SK-N-MC (cell line): ENCODE data around the gene KLHL26.

ENCODE experiments used
- DNase-seq: peaks from one replicate; pipeline ENCODE4 v3.0.0-alpha.2; 2011; ENCODE audit warnings: low read depth, low spot score
- H3K27ac ChIP-seq: fragments of 200-600 bp; sonication (generic); 2 replicates; pipeline ENCODE4 v1.5.1; 2016; ENCODE audit warnings: mixed run types
- H3K36me3 ChIP-seq: fragments of 200-600 bp; sonication (generic); 2 replicates; pipeline ENCODE4 v1.6.1; 2017; ENCODE audit warnings: antibody characterized with exemption, low read length, mixed read lengths; ENCODE audit not compliant: insufficient read depth
- H3K4me3 ChIP-seq: fragments of 200-600 bp; sonication (generic); 2 replicates; pipeline ENCODE4 v1.5.1; 2016
- H3K9ac ChIP-seq: fragments of 200-600 bp; sonication (generic); 2 replicates; pipeline ENCODE4 v1.8.0; 2017; ENCODE audit warnings: mixed run types, mixed read lengths; ENCODE audit not compliant: insufficient read length
- H3K9me3 ChIP-seq: fragments of 200-600 bp; sonication (generic); 2 replicates; pipeline ENCODE4 v1.6.1; 2017; ENCODE audit warnings: low read depth, mild to moderate bottlenecking, antibody characterized with exemption, low read length, moderate library complexity, mixed read lengths
- EZH2 ChIP-seq: fragments of 200-600 bp; sonication (generic); IDR thresholded peaks from one replicate; pipeline ENCODE4 v1.6.1; 2017; ENCODE audit warnings: antibody characterized with exemption
- FOXP2 ChIP-seq: optimal IDR thresholded peaks from 2 replicates; pipeline ENCODE3; 2011; ENCODE audit warnings: mild to moderate bottlenecking, moderate library complexity; ENCODE audit not compliant: insufficient read depth; ENCODE audit errors: extremely low read length, control extremely low read depth
- POLR2AphosphoS5 ChIP-seq: IDR thresholded peaks from 2 replicates; pipeline ENCODE4 v1.6.1; 2012; ENCODE audit warnings: mild to moderate bottlenecking, low read depth, low read length, borderline replicate concordance

Gene KLHL26

DNA sequence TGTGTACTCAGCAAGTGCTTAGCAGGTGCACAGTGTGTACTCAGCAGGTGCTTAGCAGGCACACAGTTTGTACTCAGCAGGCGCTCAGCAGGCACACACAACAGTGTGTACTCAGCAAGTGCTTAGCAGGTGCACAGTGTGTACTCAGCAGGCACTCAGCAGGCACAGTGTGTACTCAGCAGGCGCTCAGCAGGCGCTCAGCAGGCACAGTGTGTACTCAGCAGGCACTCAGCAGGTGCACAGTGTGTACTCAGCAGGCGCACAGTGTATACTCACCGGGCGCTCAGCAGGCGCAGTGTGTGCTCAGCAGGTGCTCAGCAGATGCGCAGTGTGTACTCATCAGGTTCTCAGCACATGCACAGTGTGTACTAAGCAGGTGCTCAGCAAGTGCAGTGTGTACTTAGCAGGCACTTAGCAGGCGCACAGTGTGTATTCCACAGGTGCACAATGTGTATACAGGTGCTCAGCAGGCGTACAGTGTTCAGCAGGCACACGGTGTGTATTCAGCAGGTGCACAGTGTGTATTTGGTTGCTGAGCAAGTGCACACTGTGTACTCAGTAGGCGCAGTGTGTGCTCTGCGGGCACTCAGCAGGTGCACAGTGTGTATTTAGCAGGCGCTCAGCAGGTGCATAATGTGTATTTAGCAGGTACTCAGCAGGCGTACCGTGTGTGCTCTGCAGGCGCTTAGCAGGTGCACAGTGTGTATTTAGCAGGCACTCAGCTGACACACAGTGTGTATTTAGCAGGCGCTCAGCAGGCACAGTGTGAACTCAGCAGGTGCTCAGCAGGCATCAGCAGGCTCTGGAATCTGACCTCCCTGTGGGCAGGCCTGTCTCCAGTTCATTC is 61.7 kb downstream of the KLHL26 start:
- H3K27ac ChIP-seq = no peak overlapping the region
- no peak for TF ChIP-seq POLR2AphosphoS5
- no peak for TF ChIP-seq EZH2
- no peak for TF ChIP-seq FOXP2

GRCh38 chr19:18699403-18700054 is 62.7 kb downstream of the KLHL26 start:
- Histone ChIP-seq H3K27ac (no peak overlapping the region), H3K9ac (no peak overlapping the region), H3K9me3 (no peaks in the 10 kb centered on the region), H3K36me3 (no peaks in the 10 kb centered on the region), H3K4me3 (no peak overlapping the region)
- DNase-seq = no peak
- TF ChIP-seq POLR2AphosphoS5 (no peak), FOXP2 (no peak), EZH2 (no peak)

More for the DNA sequence above, 61.7 kb downstream of the KLHL26 start:
- H3K9me3 ChIP-seq = no peaks in the 10 kb centered on the region
- H3K9ac ChIP-seq = no peak overlapping the region
- DNase-seq = no peak
- no peak overlapping the region for H3K4me3 ChIP-seq
- no peaks in the 10 kb centered on the region for H3K36me3 ChIP-seq

GRCh38 chr19:18700501-18701249 is 63.8 kb downstream of the KLHL26 start:
- Histone ChIP-seq H3K9me3 (no peaks in the 10 kb centered on the region), H3K9ac (no peak overlapping the region), H3K4me3 (peak overlapping the region; percentile 71), H3K27ac (no peak overlapping the region), H3K36me3 (no peaks in the 10 kb centered on the region)
- no peak for TF ChIP-seq EZH2
- TF ChIP-seq FOXP2 = no peak
- TF ChIP-seq POLR2AphosphoS5 = no peak
- no peak for DNase-seq

DNA sequence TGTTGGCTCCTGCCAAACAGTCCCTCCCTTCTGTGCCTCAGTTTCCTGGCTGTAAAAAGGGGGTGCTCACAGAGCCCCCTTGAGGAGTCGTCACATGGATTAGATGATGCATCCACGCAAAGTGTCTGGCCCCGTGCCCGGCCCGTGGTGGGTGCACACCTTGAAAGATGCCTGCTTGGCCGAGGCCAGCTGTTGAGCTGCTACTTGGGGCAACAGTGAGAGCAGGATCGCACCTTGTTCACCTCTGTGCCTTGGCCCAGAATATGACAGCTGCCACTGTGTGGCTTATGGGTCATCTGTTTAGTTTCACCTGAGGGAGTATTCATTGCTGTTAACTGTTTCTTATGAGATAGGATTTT is 64.4 kb downstream of the KLHL26 start:
- TF ChIP-seq POLR2AphosphoS5 (no peak), EZH2 (no peak), FOXP2 (no peak)
- Histone ChIP-seq H3K9me3 (no peaks in the 10 kb centered on the region), H3K36me3 (no peaks in the 10 kb centered on the region), H3K4me3 (peak overlapping the region; percentile 71), H3K27ac (no peak overlapping the region), H3K9ac (no peak overlapping the region)
- DNase-seq = no peak

GRCh38 chr19:18704054-18704453 is 67.2 kb downstream of the KLHL26 start:
- Histone ChIP-seq H3K27ac (no peak overlapping the region), H3K9ac (no peak overlapping the region), H3K9me3 (no peaks in the 10 kb centered on the region), H3K4me3 (no peak overlapping the region), H3K36me3 (no peaks in the 10 kb centered on the region)
- no peak for DNase-seq
- TF ChIP-seq EZH2 = no peak
- TF ChIP-seq POLR2AphosphoS5 = no peak
- no peak for TF ChIP-seq FOXP2

DNA sequence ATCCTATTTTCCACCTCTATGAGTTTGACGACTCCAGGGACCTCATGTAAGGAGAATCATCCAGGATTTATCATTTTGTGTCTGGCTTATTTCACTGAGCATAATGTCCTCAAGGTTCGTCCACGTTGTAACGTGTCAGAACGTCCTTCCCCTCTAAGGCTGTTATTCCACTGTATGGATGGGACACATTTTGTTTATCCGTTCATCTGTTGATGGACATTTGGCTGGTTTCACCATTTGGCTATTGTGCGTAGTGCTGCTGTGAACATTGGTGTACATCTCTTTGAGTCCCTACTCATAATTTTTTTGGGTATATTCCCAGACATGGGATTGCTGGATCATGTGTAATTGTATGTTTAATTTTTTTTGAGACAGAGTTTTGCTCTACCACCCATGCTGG is 68.1 kb downstream of the KLHL26 start:
- Histone ChIP-seq H3K9me3 (no peaks in the 10 kb centered on the region), H3K27ac (no peak overlapping the region), H3K4me3 (no peak overlapping the region), H3K36me3 (no peaks in the 10 kb centered on the region), H3K9ac (no peak overlapping the region)
- TF ChIP-seq POLR2AphosphoS5 = no peak
- DNase-seq = no peak

GRCh38 chr19:18708452-18709231 is 71.8 kb downstream of the KLHL26 start:
- no peak for TF ChIP-seq POLR2AphosphoS5
- TF ChIP-seq EZH2 = no peak
- TF ChIP-seq FOXP2 = no peak
- Histone ChIP-seq H3K9ac (no peak overlapping the region), H3K27ac (no peak overlapping the region), H3K36me3 (no peaks in the 10 kb centered on the region), H3K4me3 (no peak overlapping the region), H3K9me3 (no peaks in the 10 kb centered on the region)
- no peak for DNase-seq

DNA sequence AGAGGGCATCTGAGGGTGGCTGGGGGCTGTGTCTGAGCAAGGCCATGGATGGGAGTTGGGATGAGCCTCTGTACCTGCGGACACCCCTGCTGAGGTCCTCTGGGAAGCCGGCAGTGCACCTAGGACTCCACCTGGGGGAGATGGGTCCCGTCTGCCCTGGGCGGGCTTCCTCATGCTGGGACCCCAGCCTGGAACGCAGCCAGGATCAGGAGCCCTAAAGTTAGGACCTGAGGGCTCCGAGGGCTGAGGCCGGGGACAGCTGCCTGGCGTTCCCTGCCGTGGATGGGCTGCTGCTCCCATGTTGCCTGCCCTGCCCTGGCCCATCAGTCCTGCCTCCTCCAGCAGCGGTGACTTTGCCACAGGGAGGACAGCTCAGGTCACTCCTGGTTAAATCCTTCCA is 72.7 kb downstream of the KLHL26 start:
- DNase-seq = no peak
- Histone ChIP-seq H3K4me3 (no peak overlapping the region), H3K27ac (no peak overlapping the region), H3K9me3 (no peaks in the 10 kb centered on the region), H3K9ac (no peak overlapping the region), H3K36me3 (no peaks in the 10 kb centered on the region)
- TF ChIP-seq FOXP2 (no peak), POLR2AphosphoS5 (no peak), EZH2 (no peak)
